ENCODE results near the gene COBLL1. TPM values are rescaled to one million over a fixed set of nuclear protein-coding genes. Genes with fewer than 3 reads are reported as not detected.
"Not testable (repeated sequence)": the region's sequence is repeated elsewhere in the genome, so short reads cannot be mapped to it uniquely, and the experiment has no call there.

COBLL1 gene
- total and polyA plus RNA-seq, 9 donors, result 5.6 to 11.0 (median 7.3) TPM

DNA sequence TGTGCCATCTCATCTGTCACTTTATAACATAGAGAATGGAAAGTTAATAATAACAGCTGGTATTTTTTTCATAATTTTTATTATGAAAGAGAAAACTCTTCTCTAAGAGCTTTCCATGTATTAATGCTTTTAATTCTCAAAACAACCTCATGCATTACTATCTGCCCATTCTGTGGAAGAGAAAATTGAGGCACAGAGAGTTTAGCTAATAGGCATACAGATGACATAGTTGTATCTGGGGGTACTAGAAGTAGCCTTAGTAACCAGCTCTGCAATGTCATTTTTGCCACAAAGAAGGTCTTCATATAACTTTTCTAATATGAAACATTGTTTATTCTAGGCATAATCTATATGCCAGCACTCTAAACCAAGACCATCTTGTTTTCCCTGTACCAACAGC lies 36.3 kb upstream of the COBLL1 start:
- Histone ChIP-seq H3K4me3 (ENCODE audit: low read length) (no peak overlapping the region), H3K9me3 (replicated peaks; ENCODE audit: control insufficient read depth, low read depth, low read length) (no peaks in the 10 kb centered on the region), H3K27ac (ENCODE audit: low read length) (no peak overlapping the region), H3K36me3 (ENCODE audit: control insufficient read depth, insufficient read depth, low read length) (no peaks in the 10 kb centered on the region), H3K27me3 (ENCODE audit: control insufficient read depth, insufficient read depth, low read length) (no peaks in the 10 kb centered on the region), H3K4me1 (ENCODE audit: control insufficient read depth, insufficient read depth, low read length) (peaks cover 2% of the 10 kb centered on the region)
- no peak for DNase-seq

DNA sequence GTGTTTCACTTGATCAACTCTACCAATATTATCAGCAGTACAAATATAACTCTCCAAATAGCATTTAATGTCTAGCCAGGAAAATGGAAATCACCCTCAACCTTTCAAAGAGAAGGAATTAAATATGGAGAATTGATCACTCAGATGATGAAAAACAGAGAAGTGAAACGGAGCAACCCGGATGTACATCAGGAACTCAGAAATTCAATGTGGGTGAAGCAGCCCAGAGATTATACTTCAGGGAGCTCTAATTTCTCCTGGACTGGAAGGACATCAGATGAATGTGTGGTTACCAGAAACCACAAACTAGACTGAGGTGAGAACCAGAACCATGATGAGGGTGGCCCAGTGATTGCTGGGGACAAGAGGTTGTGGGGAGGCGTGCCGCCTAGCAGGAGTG lies 35.5 kb upstream of the COBLL1 start:
- Histone ChIP-seq H3K4me3 (ENCODE audit: low read length) (no peak overlapping the region), H3K9me3 (replicated peaks; ENCODE audit: control insufficient read depth, low read depth, low read length) (no peaks in the 10 kb centered on the region), H3K36me3 (ENCODE audit: control insufficient read depth, insufficient read depth, low read length) (no peaks in the 10 kb centered on the region), H3K27ac (ENCODE audit: low read length) (no peak overlapping the region), H3K27me3 (ENCODE audit: control insufficient read depth, insufficient read depth, low read length) (no peaks in the 10 kb centered on the region), H3K4me1 (ENCODE audit: control insufficient read depth, insufficient read depth, low read length) (peaks cover 2% of the 10 kb centered on the region)
- 83% methylated on average over 1 of the region's 4 CpGs for WGBS (ENCODE audit: insufficient coverage)
- DNase-seq, result no peak

DNA sequence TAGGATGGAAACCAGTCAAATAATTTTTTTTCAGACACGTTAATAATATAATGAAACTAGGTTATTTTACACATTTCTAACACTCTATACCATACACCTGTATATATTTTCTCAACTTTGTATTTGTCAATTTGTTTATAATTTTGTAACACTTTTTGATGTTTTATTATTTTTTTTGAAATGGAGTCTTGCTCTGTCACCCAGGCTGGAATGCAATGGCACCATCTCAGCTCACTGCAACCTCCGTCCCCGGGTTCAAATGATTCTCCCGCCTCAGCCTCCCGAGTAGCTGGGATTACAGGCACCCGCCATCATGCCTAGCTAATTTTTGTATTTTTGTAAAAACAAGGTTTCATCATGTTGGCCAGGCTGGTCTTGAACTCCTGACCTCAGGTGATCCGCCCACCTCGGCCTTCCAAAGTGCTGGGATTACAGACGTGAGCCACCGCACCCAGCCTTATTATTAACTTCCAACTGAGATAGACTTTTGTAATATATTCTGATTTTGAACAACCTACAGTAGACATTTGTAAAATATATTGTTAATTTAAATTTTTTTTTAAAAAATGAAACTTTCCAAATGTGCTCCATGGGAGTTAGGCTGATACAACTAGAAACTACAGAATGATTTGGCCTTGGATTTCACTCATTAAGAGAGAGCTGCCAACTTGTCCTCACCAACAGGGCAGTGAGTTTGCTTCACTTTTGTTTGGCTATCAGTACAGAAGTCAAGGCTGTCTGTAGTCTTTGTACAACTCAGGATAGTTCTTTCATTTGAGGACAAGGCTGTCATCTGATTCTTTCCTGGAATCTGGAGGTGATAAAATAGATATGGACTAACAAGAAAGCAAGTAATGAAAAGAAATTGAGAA lies 33.9 kb upstream of the COBLL1 start:
- H3K27me3 ChIP-seq (ENCODE audit: control insufficient read depth, insufficient read depth, low read length), result no peaks in the 10 kb centered on the region
- no peak overlapping the region for H3K4me3 ChIP-seq (ENCODE audit: low read length)
- WGBS (ENCODE audit: insufficient coverage), result no CpG with 5 or more reads among the region's 10 CpGs
- no peak for DNase-seq
- peaks cover under 1% of the 10 kb centered on the region for H3K4me1 ChIP-seq (ENCODE audit: control insufficient read depth, insufficient read depth, low read length)
- H3K27ac ChIP-seq (ENCODE audit: low read length), result no peak overlapping the region
- H3K36me3 ChIP-seq (ENCODE audit: control insufficient read depth, insufficient read depth, low read length), result no peaks in the 10 kb centered on the region
- H3K9me3 ChIP-seq (replicated peaks; ENCODE audit: control insufficient read depth, low read depth, low read length), result no peaks in the 10 kb centered on the region

DNA sequence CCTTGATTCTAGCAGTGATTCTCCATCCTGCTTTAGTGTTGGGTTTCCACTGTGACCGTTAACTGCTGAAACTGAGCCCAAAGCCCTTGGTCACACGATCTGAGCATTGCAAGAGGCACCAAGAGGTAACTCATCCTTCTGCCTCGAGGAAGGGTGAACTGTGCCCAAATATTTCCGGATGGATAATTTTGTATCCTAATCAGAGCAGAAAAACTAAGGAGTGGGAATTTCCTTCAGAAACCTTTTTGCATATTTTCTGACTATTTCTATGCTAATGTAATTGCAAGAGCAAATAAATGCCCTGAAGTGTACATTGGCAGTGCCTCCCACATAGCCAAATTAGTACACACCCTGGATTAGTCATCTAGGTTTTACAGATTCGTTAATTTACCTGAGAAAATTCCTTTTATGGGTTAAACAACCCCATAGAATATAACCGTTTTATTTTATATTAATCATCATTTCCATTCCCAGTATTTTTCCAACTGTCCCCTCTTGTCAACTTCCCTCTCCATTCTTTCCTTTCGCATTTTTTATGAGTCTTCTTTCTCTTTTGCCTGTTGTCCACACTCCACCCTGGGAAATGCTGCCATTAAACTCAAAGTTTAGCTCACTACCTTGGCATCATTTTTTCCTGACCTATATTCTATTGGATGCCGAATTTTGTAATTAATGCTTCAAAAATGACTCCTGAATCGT lies 31.7 kb upstream of the COBLL1 start:
- Histone ChIP-seq H3K9me3 (replicated peaks; ENCODE audit: control insufficient read depth, low read depth, low read length) (no peaks in the 10 kb centered on the region), H3K4me3 (ENCODE audit: low read length) (no peak overlapping the region), H3K27ac (ENCODE audit: low read length) (no peak overlapping the region), H3K4me1 (ENCODE audit: control insufficient read depth, insufficient read depth, low read length) (no peaks in the 10 kb centered on the region), H3K27me3 (ENCODE audit: control insufficient read depth, insufficient read depth, low read length) (no peaks in the 10 kb centered on the region), H3K36me3 (ENCODE audit: control insufficient read depth, insufficient read depth, low read length) (no peaks in the 10 kb centered on the region)
- 70% methylated on average over 5 of the region's 9 CpGs for WGBS (ENCODE audit: insufficient coverage)
- DNase-seq, result no peak

GRCh38 chr2:164871404-164871803 lies 29.8 kb upstream of the COBLL1 start:
- H3K4me3 ChIP-seq (ENCODE audit: low read length), result no peak overlapping the region
- no peaks in the 10 kb centered on the region for H3K4me1 ChIP-seq (ENCODE audit: control insufficient read depth, insufficient read depth, low read length)
- H3K36me3 ChIP-seq (ENCODE audit: control insufficient read depth, insufficient read depth, low read length), result no peaks in the 10 kb centered on the region
- H3K9me3 ChIP-seq (replicated peaks; ENCODE audit: control insufficient read depth, low read depth, low read length), result no peaks in the 10 kb centered on the region
- no peak overlapping the region for H3K27ac ChIP-seq (ENCODE audit: low read length)
- no peak for DNase-seq
- no peaks in the 10 kb centered on the region for H3K27me3 ChIP-seq (ENCODE audit: control insufficient read depth, insufficient read depth, low read length)
- WGBS (ENCODE audit: insufficient coverage), result no CpG with 5 or more reads among the region's 2 CpGs

- DNase-seq, result no peak
- Histone ChIP-seq H3K36me3 (ENCODE audit: control insufficient read depth, insufficient read depth, low read length) (no peaks in the 10 kb centered on the region), H3K4me3 (ENCODE audit: low read length) (no peak overlapping the region), H3K27me3 (ENCODE audit: control insufficient read depth, insufficient read depth, low read length) (no peaks in the 10 kb centered on the region), H3K27ac (ENCODE audit: low read length) (no peak overlapping the region), H3K4me1 (ENCODE audit: control insufficient read depth, insufficient read depth, low read length) (no peaks in the 10 kb centered on the region), H3K9me3 (replicated peaks; ENCODE audit: control insufficient read depth, low read depth, low read length) (no peaks in the 10 kb centered on the region)
These were observed 27.8 kb upstream of the COBLL1 start for GRCh38 chr2:164869420-164869772.

GRCh38 chr2:164868563-164869419 lies 27.2 kb upstream of the COBLL1 start:
- Histone ChIP-seq H3K4me1 (ENCODE audit: control insufficient read depth, insufficient read depth, low read length) (no peaks in the 10 kb centered on the region), H3K9me3 (replicated peaks; ENCODE audit: control insufficient read depth, low read depth, low read length) (no peaks in the 10 kb centered on the region), H3K27ac (ENCODE audit: low read length) (no peak overlapping the region), H3K36me3 (ENCODE audit: control insufficient read depth, insufficient read depth, low read length) (no peaks in the 10 kb centered on the region), H3K4me3 (ENCODE audit: low read length) (no peak overlapping the region), H3K27me3 (ENCODE audit: control insufficient read depth, insufficient read depth, low read length) (no peaks in the 10 kb centered on the region)
- DNase-seq, result peak; percentile 38
- 56% methylated on average over 1 of the region's 5 CpGs for WGBS (ENCODE audit: insufficient coverage)

- Histone ChIP-seq H3K4me1 (ENCODE audit: control insufficient read depth, insufficient read depth, low read length) (no peaks in the 10 kb centered on the region), H3K4me3 (ENCODE audit: low read length) (no peak overlapping the region), H3K9me3 (replicated peaks; ENCODE audit: control insufficient read depth, low read depth, low read length) (no peaks in the 10 kb centered on the region), H3K27me3 (ENCODE audit: control insufficient read depth, insufficient read depth, low read length) (no peaks in the 10 kb centered on the region), H3K36me3 (ENCODE audit: control insufficient read depth, insufficient read depth, low read length) (no peaks in the 10 kb centered on the region), H3K27ac (ENCODE audit: low read length) (no peak overlapping the region)
- DNase-seq, result no peak
- no CpG with 5 or more reads among the region's 3 CpGs for WGBS (ENCODE audit: insufficient coverage)
These were observed 26.3 kb upstream of the COBLL1 start for GRCh38 chr2:164867779-164868397.

GRCh38 chr2:164866381-164866780 lies 24.8 kb upstream of the COBLL1 start:
- H3K4me1 ChIP-seq (ENCODE audit: control insufficient read depth, insufficient read depth, low read length); H3K9me3 ChIP-seq (replicated peaks; ENCODE audit: control insufficient read depth, low read depth, low read length); H3K36me3 ChIP-seq (ENCODE audit: control insufficient read depth, insufficient read depth, low read length); H3K4me3 ChIP-seq (ENCODE audit: low read length); H3K27ac ChIP-seq (ENCODE audit: low read length); H3K27me3 ChIP-seq (ENCODE audit: control insufficient read depth, insufficient read depth, low read length): not testable (repeated sequence)
- peak; percentile 63 for DNase-seq
- no CpG with 5 or more reads among the region's 1 CpG for WGBS (ENCODE audit: insufficient coverage)

GRCh38 chr2:164860694-164861042 lies 19.0 kb upstream of the COBLL1 start:
- Histone ChIP-seq H3K4me1 (ENCODE audit: control insufficient read depth, insufficient read depth, low read length) (no peaks in the 10 kb centered on the region), H3K36me3 (ENCODE audit: control insufficient read depth, insufficient read depth, low read length) (no peaks in the 10 kb centered on the region), H3K27me3 (ENCODE audit: control insufficient read depth, insufficient read depth, low read length) (no peaks in the 10 kb centered on the region), H3K9me3 (replicated peaks; ENCODE audit: control insufficient read depth, low read depth, low read length) (no peaks in the 10 kb centered on the region), H3K4me3 (ENCODE audit: low read length) (no peak overlapping the region), H3K27ac (ENCODE audit: low read length) (no peak overlapping the region)
- no peak for DNase-seq

All from muscle of leg (tissue), 11 donors.